Epithelial cell of esophagus (primary cell): ENCODE data around the gene RASGRF2.

ENCODE experiments used
- DNase-seq: peaks from one replicate; pipeline ENCODE4 v3.0.0; 2010; ENCODE audit warnings: low read depth
- H3K4me3 ChIP-seq: 2 replicates; pipeline ENCODE4 v1.5.1; 2011; ENCODE audit warnings: mild to moderate bottlenecking, low read length, control low read depth
- CTCF ChIP-seq: IDR thresholded peaks from 2 replicates; pipeline ENCODE4 v1.5.1; 2011; ENCODE audit warnings: low read depth, mild to moderate bottlenecking, low read length, control low read depth, inconsistent platforms; ENCODE audit not compliant: insufficient read depth; ENCODE audit errors: missing control alignments

RASGRF2 gene

GRCh38 chr5:81080809-81081460 is 120.8 kb downstream of the RASGRF2 start:
- TF ChIP-seq CTCF: no peak
- H3K4me3 ChIP-seq: no peak overlapping the region
- no peak for DNase-seq

GRCh38 chr5:81081461-81081835 is 121.3 kb downstream of the RASGRF2 start:
- H3K4me3 ChIP-seq: no peak overlapping the region
- TF ChIP-seq CTCF: no peak
- DNase-seq: no peak

- TF ChIP-seq CTCF: no peak
- DNase-seq: no peak
- no peak overlapping the region for H3K4me3 ChIP-seq
These were observed 126.7 kb downstream of the RASGRF2 start for GRCh38 chr5:81086881-81087281.

GRCh38 chr5:81091199-81091598 is 131.0 kb downstream of the RASGRF2 start:
- H3K4me3 ChIP-seq: no peak overlapping the region
- DNase-seq: no peak
- no peak for TF ChIP-seq CTCF

GRCh38 chr5:81093536-81094196 is 133.5 kb downstream of the RASGRF2 start:
- DNase-seq: no peak
- no peak for TF ChIP-seq CTCF
- H3K4me3 ChIP-seq: no peak overlapping the region

GRCh38 chr5:81095835-81096234 is 135.7 kb downstream of the RASGRF2 start:
- no peak for DNase-seq
- TF ChIP-seq CTCF: no peak
- H3K4me3 ChIP-seq: no peak overlapping the region

- TF ChIP-seq CTCF: no peak
- H3K4me3 ChIP-seq: no peak overlapping the region
- no peak for DNase-seq
These were observed 137.6 kb downstream of the RASGRF2 start for GRCh38 chr5:81097713-81098112.
